WTC11 (cell line): Measurements from ENCODE around the gene GUCD1.

Experiments used
- IRF2 ChIP-seq: sonication (generic); formaldehyde crosslinking; IDR thresholded peaks from 2 replicates; pipeline ENCODE4 v1.8.0; 2022; ENCODE audit warnings: low read depth, missing genetic modification reagents, borderline replicate concordance
- KAT7 ChIP-seq: sonication (generic); formaldehyde crosslinking; IDR thresholded peaks from 2 replicates; pipeline ENCODE4 v1.8.1; 2023; ENCODE audit warnings: missing genetic modification reagents, mild to moderate bottlenecking, borderline replicate concordance
- TEAD4 ChIP-seq: sonication (generic); formaldehyde crosslinking; IDR thresholded peaks from 2 replicates; pipeline ENCODE4 v1.8.0; 2022; ENCODE audit warnings: mild to moderate bottlenecking, missing genetic modification reagents
- ZSCAN18 ChIP-seq: fragments of 250-450 bp; sonication (Bioruptor Pico); IDR thresholded peaks from 2 replicates; pipeline ENCODE4 v2.1.2; 2022; ENCODE audit warnings: mild to moderate bottlenecking, moderate library complexity
- TF ChIP-seq, protein P1 (sequence below): fragments of 200-600 bp; IDR thresholded peaks from 2 replicates; pipeline ENCODE4 v1.8.0; 2022; ENCODE audit warnings: antibody characterized with exemption
- TF ChIP-seq, protein P2 (sequence below): sonication (generic); formaldehyde crosslinking; IDR thresholded peaks from 2 replicates; pipeline ENCODE4 v1.8.0; 2023; ENCODE audit warnings: missing genetic modification reagents, mild to moderate bottlenecking, borderline replicate concordance

DNA sequence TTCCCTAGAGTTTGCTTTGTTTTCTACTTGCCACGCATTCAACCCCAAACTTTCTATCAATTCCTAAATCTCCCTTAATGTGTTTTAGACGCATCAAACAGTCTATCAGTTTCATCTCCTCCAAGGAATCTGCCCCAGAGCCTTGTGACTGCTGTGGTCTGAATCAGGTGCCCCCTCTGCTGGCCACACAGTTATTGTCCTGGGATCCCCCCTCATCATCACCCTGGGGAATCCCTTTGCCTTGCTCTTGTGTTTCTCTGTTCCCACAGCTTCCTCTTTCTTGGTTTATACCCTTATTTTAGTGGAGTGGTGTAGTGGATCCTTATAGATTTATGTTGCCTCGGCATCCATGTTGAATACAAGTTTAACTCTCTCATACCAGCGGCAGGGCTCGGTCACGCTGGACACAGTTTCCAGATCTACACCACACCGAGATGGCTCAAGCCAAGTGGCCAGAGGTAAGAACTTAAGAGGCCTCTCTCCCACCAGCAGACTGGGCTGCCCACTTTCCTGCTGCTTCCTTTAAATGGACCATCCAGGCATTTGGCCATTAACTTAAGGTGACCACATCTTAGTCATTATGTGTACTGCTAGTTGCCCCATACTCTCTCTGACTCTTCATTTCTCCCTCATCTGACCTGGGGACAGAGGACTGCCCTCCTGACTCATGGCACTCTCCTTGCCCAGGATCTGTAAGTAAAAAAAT is 51.6 kb downstream of the GUCD1 start:
- TF ChIP-seq, protein P1, sequence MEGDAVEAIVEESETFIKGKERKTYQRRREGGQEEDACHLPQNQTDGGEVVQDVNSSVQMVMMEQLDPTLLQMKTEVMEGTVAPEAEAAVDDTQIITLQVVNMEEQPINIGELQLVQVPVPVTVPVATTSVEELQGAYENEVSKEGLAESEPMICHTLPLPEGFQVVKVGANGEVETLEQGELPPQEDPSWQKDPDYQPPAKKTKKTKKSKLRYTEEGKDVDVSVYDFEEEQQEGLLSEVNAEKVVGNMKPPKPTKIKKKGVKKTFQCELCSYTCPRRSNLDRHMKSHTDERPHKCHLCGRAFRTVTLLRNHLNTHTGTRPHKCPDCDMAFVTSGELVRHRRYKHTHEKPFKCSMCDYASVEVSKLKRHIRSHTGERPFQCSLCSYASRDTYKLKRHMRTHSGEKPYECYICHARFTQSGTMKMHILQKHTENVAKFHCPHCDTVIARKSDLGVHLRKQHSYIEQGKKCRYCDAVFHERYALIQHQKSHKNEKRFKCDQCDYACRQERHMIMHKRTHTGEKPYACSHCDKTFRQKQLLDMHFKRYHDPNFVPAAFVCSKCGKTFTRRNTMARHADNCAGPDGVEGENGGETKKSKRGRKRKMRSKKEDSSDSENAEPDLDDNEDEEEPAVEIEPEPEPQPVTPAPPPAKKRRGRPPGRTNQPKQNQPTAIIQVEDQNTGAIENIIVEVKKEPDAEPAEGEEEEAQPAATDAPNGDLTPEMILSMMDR, result peak; percentile 48; the same call in 1 of the 2 replicates
- TF ChIP-seq ZSCAN18 (CRISPR knock-in tag) (no peak), KAT7 (CRISPR knock-in tag) (no peak), TEAD4 (no peak), IRF2 (no peak)
- TF ChIP-seq, protein P2, sequence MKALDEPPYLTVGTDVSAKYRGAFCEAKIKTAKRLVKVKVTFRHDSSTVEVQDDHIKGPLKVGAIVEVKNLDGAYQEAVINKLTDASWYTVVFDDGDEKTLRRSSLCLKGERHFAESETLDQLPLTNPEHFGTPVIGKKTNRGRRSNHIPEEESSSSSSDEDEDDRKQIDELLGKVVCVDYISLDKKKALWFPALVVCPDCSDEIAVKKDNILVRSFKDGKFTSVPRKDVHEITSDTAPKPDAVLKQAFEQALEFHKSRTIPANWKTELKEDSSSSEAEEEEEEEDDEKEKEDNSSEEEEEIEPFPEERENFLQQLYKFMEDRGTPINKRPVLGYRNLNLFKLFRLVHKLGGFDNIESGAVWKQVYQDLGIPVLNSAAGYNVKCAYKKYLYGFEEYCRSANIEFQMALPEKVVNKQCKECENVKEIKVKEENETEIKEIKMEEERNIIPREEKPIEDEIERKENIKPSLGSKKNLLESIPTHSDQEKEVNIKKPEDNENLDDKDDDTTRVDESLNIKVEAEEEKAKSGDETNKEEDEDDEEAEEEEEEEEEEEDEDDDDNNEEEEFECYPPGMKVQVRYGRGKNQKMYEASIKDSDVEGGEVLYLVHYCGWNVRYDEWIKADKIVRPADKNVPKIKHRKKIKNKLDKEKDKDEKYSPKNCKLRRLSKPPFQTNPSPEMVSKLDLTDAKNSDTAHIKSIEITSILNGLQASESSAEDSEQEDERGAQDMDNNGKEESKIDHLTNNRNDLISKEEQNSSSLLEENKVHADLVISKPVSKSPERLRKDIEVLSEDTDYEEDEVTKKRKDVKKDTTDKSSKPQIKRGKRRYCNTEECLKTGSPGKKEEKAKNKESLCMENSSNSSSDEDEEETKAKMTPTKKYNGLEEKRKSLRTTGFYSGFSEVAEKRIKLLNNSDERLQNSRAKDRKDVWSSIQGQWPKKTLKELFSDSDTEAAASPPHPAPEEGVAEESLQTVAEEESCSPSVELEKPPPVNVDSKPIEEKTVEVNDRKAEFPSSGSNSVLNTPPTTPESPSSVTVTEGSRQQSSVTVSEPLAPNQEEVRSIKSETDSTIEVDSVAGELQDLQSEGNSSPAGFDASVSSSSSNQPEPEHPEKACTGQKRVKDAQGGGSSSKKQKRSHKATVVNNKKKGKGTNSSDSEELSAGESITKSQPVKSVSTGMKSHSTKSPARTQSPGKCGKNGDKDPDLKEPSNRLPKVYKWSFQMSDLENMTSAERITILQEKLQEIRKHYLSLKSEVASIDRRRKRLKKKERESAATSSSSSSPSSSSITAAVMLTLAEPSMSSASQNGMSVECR (CRISPR knock-in tag), result no peak
